KG1 (cell line): ENCODE results near the gene PROCA1.
"Not testable (repeated sequence)": the region's sequence is repeated elsewhere in the genome, so short reads cannot be mapped to it uniquely, and the experiment has no call there.

Experiments
- DNase-seq: peaks from one replicate; lab custom pipeline; 2025; lab: John Stamatoyannopoulos, UW

Gene PROCA1

GRCh38 chr17:28725660-28726225 lies 14.1 kb upstream of the PROCA1 start:
- peak; percentile 68 for DNase-seq

- DNase-seq, result peak; percentile 54
These were observed 13.5 kb upstream of the PROCA1 start for GRCh38 chr17:28725166-28725659.

GRCh38 chr17:28724500-28725165 lies 12.9 kb upstream of the PROCA1 start:
- DNase-seq, result no peak

GRCh38 chr17:28723836-28724499 lies 12.3 kb upstream of the PROCA1 start:
- not testable (repeated sequence) for DNase-seq

- no peak for DNase-seq
These were observed 11.6 kb upstream of the PROCA1 start for GRCh38 chr17:28723159-28723835.

GRCh38 chr17:28722417-28723158 lies 10.9 kb upstream of the PROCA1 start:
- DNase-seq, result no peak

- DNase-seq, result not testable (repeated sequence)
These were observed 9.3 kb upstream of the PROCA1 start for GRCh38 chr17:28720997-28721329.

- DNase-seq, result no peak
These were observed 8.7 kb upstream of the PROCA1 start for GRCh38 chr17:28720247-28720996.

- DNase-seq, result no peak
These were observed 7.3 kb upstream of the PROCA1 start for GRCh38 chr17:28719021-28719433.

GRCh38 chr17:28718333-28719020 lies 6.8 kb upstream of the PROCA1 start:
- DNase-seq, result peak; percentile 23

GRCh38 chr17:28717578-28718332 lies 6.1 kb upstream of the PROCA1 start, which contains the start of gene RAB34:
Gene RAB34 (minus strand): TSS chr17:28717868. CDS start chr17:28717266, 602 bp downstream.
- DNase-seq, result peak; percentile 11

- DNase-seq, result no peak
These were observed 5.3 kb upstream of the PROCA1 start for GRCh38 chr17:28716740-28717577.

GRCh38 chr17:28715217-28715616 lies 3.5 kb upstream of the PROCA1 start:
- no peak for DNase-seq

- no peak for DNase-seq
These were observed 2.6 kb upstream of the PROCA1 start for GRCh38 chr17:28714281-28714680.

GRCh38 chr17:28712705-28713415 lies 1.2 kb upstream of the PROCA1 start:
- no peak for DNase-seq

- peak; percentile 38 for DNase-seq
These were observed 480 bp upstream of the PROCA1 start for GRCh38 chr17:28712032-28712704.

GRCh38 chr17:28710861-28711722 lies 596 bp downstream of the PROCA1 start:
- DNase-seq, result peak; percentile 27
